IgD-negative memory B cell (primary cell): ENCODE results near the gene PPP1R3C. TPM values are rescaled to one million over a fixed set of nuclear protein-coding genes. Genes with fewer than 3 reads are reported as not detected.

ENCODE experiments used
- H3K27ac Mint-ChIP-seq, 3 donors: one replicate each; pipeline ENCODE4 v1.8.0; 2020 to 2022; ENCODE audit warnings: mild to moderate bottlenecking in 3 of 3, mixed read lengths in 3 of 3, moderate library complexity in 1 of 3
- H3K27me3 Mint-ChIP-seq: one replicate; pipeline ENCODE4 v1.8.0; 2021; ENCODE audit warnings: mixed read lengths
- H3K36me3 Mint-ChIP-seq: one replicate; pipeline ENCODE4 v1.8.0; 2020; ENCODE audit warnings: mild to moderate bottlenecking, mixed read lengths
- H3K4me1 Mint-ChIP-seq, 3 donors: one replicate each; pipeline ENCODE4 v1.8.0; 2020 to 2022; ENCODE audit warnings: mixed read lengths in 3 of 3, mild to moderate bottlenecking in 1 of 3
- H3K4me3 Mint-ChIP-seq, 4 donors: one replicate each; pipeline ENCODE4 v1.8.0; 2020 to 2022; ENCODE audit warnings: mild to moderate bottlenecking in 4 of 4, mixed read lengths in 4 of 4, moderate library complexity in 3 of 4
- H3K9me3 Mint-ChIP-seq, 3 donors: one replicate each; pipeline ENCODE4 v1.8.0; 2020 to 2021; ENCODE audit warnings: mixed read lengths in 3 of 3, mild to moderate bottlenecking in 1 of 3
- polyA plus RNA-seq: library from polyadenylated mRNA; unstranded; fragments of 300-500 nt; fragmentation: Illumina TruSeq; gene quantifications from one replicate; pipeline ENCODE4 v1.2.3, GENCODE V29; 2021

PPP1R3C gene
- polyA plus RNA-seq, 1 donor from 2014 or later = not detected

- Mint-ChIP-seq H3K27me3 (peaks cover 6% of the 10 kb centered on the region), H3K9me3 (peaks cover 0 to 2% (median 0%) of the 10 kb centered on the region in 3 donors), H3K36me3 (peaks cover 1% of the 10 kb centered on the region), H3K4me1 (no peaks in the 10 kb centered on the region), H3K27ac (no peak overlapping the region), H3K4me3 (no peak overlapping the region)
Observed at GRCh38 chr10:91597197-91597881, 35.5 kb downstream of the PPP1R3C start.

DNA sequence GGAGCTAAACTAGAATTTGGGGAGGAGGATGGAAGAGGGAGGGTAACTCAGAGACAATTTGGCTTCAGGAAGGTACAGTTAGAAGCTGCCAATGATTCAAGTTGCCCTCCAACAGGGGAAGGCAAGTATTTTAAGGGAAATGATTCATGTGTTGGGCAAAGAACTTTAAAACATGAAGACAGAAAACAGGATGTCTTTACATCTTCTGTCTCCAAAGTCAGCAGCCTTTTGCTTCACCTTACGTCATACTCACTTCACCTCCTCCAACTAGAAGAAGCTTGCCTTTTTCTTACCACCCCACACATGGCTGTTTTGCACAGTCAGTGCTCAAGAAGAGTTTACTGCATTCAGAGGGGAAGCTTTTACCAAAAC is 36.1 kb downstream of the PPP1R3C start:
- Mint-ChIP-seq H3K4me1 (no peaks in the 10 kb centered on the region), H3K4me3 (no peak overlapping the region), H3K27ac (no peak overlapping the region), H3K9me3 (peaks cover 0 to 2% (median 0%) of the 10 kb centered on the region in 3 donors), H3K36me3 (peaks cover 1% of the 10 kb centered on the region), H3K27me3 (peaks cover 6% of the 10 kb centered on the region)

GRCh38 chr10:91593834-91594233 is 39.0 kb downstream of the PPP1R3C start:
- Mint-ChIP-seq H3K27me3 (peaks cover 6% of the 10 kb centered on the region), H3K36me3 (peaks cover 1% of the 10 kb centered on the region), H3K4me1 (no peaks in the 10 kb centered on the region), H3K27ac (no peak overlapping the region), H3K4me3 (no peak overlapping the region), H3K9me3 (peaks cover 0 to 2% (median 0%) of the 10 kb centered on the region in 3 donors)

- H3K27ac Mint-ChIP-seq = no peak overlapping the region
Observed at GRCh38 chr10:91593366-91593765, 39.5 kb downstream of the PPP1R3C start.

DNA sequence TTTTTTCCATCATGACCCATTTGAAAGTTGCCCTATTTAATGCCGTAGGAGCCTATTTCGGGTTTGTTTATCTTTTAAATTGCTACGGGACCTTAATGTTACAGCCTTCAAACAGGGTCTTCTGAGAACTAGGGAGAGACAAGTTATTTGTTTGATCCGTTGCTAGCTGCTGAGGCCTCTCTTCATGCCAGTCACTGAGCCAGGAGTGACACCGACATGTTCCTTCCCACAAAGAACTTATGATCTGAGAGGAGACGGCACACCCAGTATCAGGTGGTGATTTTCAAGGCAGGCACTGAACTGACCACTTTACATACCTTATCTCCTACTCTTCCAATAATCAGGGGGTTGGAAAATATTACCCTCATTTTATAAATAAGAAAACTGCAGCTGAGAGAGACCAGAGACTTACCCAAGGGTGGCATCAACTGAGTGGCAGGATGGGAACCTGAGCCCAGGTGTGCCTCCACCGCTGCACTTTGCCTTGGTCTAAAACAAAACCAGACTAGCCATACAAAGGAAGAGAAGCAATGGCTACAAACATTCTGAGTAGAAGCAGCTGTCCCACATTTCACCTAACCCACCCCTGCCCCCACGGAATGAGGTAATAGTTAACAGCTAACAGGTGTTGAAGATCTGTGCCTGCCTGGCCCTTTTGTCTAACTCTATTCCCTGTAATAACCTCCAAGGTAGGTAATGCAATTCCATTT is 40.5 kb downstream of the PPP1R3C start:
- H3K4me1 Mint-ChIP-seq = no peaks in the 10 kb centered on the region
- H3K27ac Mint-ChIP-seq = no peak overlapping the region
- no peak overlapping the region for H3K4me3 Mint-ChIP-seq
- H3K27me3 Mint-ChIP-seq = peaks cover 11% of the 10 kb centered on the region
- peaks cover 1% of the 10 kb centered on the region for H3K36me3 Mint-ChIP-seq
- peaks cover 0 to 2% (median 0%) of the 10 kb centered on the region in 3 donors for H3K9me3 Mint-ChIP-seq

More at GRCh38 chr10:91593366-91593765, 39.5 kb downstream of the PPP1R3C start:
- no peaks in the 10 kb centered on the region for H3K4me1 Mint-ChIP-seq
- H3K36me3 Mint-ChIP-seq = peaks cover 1% of the 10 kb centered on the region
- H3K4me3 Mint-ChIP-seq = no peak overlapping the region
- peaks cover 0 to 2% (median 0%) of the 10 kb centered on the region in 3 donors for H3K9me3 Mint-ChIP-seq
- peaks cover 10% of the 10 kb centered on the region for H3K27me3 Mint-ChIP-seq

DNA sequence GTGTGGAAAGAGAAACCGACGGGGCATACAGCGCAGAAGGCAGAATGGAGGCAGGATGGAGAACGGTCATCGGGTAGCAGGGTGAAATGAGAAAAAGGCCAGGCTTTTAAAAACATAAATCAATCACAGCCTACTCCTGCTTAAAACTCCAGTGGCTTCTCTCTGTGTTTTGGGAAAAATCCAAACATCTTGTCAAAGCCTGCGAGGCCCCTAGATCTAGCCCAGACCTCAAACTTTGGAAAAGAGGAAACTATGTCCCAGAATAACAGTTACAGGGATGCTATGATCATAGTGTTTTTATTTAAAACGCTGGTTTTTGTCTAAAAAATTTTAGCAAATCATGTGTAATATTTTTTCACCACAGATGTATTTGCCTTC is 41.1 kb downstream of the PPP1R3C start:
- Mint-ChIP-seq H3K4me1 (no peaks in the 10 kb centered on the region), H3K9me3 (peaks cover 0 to 2% (median 0%) of the 10 kb centered on the region in 3 donors), H3K36me3 (peaks cover 1% of the 10 kb centered on the region), H3K27me3 (peaks cover 11% of the 10 kb centered on the region), H3K4me3 (no peak overlapping the region), H3K27ac (no peak overlapping the region)

- H3K4me1 Mint-ChIP-seq = no peaks in the 10 kb centered on the region
- H3K27ac Mint-ChIP-seq = no peak overlapping the region
- peaks cover 0 to 2% (median 0%) of the 10 kb centered on the region in 3 donors for H3K9me3 Mint-ChIP-seq
- H3K36me3 Mint-ChIP-seq = peaks cover 1% of the 10 kb centered on the region
- H3K27me3 Mint-ChIP-seq = peaks cover 15% of the 10 kb centered on the region
- H3K4me3 Mint-ChIP-seq = no peak overlapping the region
Observed at GRCh38 chr10:91590904-91591796, 41.7 kb downstream of the PPP1R3C start.

- peaks cover 16% of the 10 kb centered on the region for H3K27me3 Mint-ChIP-seq
- H3K4me1 Mint-ChIP-seq = no peaks in the 10 kb centered on the region
- no peak overlapping the region for H3K27ac Mint-ChIP-seq
- no peaks in the 10 kb centered on the region for H3K36me3 Mint-ChIP-seq
- H3K4me3 Mint-ChIP-seq = no peak overlapping the region
- peaks cover 0 to 2% (median 0%) of the 10 kb centered on the region in 3 donors for H3K9me3 Mint-ChIP-seq
Observed at GRCh38 chr10:91590142-91590903, 42.5 kb downstream of the PPP1R3C start.

DNA sequence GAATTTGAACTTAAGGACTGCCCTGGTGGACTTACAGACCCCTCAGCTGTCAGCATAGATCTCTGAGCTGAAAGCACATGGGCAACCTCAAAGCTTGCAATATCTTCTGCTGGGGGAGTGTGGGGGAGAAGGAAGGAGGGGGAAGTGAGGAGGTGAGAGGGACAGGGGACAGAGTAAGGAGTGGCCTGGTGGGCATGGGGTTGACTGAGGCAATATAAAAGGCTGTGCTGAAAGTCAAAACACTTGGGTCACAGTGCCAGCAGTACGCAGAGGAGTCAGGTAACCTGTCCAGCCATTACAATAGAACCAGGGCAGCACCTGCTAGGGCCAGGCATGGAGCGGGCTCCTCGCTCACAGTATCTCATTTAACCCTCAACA is 43.2 kb downstream of the PPP1R3C start:
- H3K27me3 Mint-ChIP-seq = peaks cover 16% of the 10 kb centered on the region
- H3K36me3 Mint-ChIP-seq = no peaks in the 10 kb centered on the region
- no peaks in the 10 kb centered on the region for H3K4me1 Mint-ChIP-seq
- H3K9me3 Mint-ChIP-seq = peaks cover 0 to 3% (median 2%) of the 10 kb centered on the region in 3 donors
- H3K4me3 Mint-ChIP-seq = no peak overlapping the region
- H3K27ac Mint-ChIP-seq = no peak overlapping the region

DNA sequence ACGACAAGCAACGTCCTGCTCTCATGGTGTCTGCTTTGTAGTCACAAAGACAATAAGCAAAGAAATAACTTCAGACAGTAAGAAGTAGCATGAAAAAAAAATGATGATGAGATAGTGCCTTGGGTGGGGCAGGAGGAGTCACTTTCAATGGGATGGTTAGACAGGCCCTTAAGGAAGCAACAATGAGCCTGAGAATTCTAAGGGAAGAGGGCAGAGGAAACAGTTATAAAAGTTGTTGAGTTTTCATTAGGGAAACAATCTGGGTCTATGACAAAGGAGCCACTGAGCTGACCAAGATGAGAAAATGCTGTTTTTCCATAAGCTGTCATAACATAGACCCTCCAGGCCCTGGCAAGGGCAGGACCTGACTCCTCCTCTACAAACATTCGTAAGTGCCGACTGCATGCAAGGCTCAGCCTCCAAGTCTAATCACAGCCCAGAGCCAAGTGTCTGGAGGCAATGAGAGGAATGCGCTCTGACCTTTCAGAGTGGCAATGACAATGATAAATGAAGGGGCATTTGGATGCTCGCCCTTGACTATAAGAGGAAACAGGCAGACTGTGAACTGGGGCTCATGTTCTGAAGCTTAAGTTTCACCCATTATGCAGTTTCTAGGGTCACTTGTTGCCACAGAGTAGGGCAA is 43.7 kb downstream of the PPP1R3C start:
- H3K4me3 Mint-ChIP-seq = no peak overlapping the region
- no peaks in the 10 kb centered on the region for H3K4me1 Mint-ChIP-seq
- peaks cover 16% of the 10 kb centered on the region for H3K27me3 Mint-ChIP-seq
- H3K9me3 Mint-ChIP-seq = peaks cover 0 to 3% (median 3%) of the 10 kb centered on the region in 3 donors
- no peak overlapping the region for H3K27ac Mint-ChIP-seq
- no peaks in the 10 kb centered on the region for H3K36me3 Mint-ChIP-seq

DNA sequence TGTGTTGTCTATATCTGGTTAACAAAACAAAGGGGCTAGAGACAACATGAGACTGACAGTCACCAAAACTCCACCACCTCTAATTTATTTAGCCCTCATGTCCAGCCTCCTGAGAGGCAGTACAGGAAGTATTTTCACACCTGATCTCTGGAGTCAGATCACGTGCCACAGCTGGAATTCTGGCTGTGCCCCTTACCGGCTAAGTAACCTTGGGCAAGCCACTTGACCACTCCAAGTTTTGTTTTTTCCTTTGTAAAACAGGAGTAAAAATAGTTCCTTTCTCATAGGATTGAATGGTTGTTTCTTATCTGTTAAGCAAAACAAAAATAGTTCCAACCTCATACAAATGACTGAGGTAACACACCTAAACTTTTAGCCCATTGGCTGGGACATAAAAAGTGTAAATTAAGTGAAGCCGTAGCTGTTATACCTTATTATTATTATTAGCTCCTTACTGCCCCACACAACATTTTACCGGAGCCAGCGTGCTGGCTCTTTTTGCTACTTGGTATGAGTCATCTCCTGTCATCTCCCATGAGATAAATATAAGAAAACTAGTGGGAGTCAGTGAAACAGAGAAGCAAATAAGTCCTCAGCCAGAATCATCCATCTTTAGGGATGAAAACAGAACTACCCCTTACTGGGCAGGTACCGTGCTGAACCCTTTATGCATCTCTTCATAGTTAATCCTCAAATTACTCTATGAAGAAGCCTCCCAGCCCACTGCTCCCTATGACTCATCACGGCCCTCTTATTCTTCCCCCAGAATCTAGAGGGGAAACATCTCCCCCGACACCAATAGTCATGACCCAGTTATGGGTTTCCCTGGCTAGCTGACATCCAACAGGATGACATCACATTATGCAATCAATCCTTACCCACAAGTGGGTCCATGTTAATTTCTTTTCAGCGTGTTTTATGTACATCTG is 44.9 kb downstream of the PPP1R3C start:
- Mint-ChIP-seq H3K9me3 (peaks cover 0 to 3% (median 3%) of the 10 kb centered on the region in 3 donors), H3K27ac (no peak overlapping the region), H3K27me3 (peaks cover 10% of the 10 kb centered on the region), H3K36me3 (no peaks in the 10 kb centered on the region), H3K4me1 (no peaks in the 10 kb centered on the region), H3K4me3 (no peak overlapping the region)

- Mint-ChIP-seq H3K4me3 (no peak overlapping the region), H3K9me3 (peaks cover 4 to 9% (median 5%) of the 10 kb centered on the region in 3 donors), H3K4me1 (no peaks in the 10 kb centered on the region), H3K27ac (no peak overlapping the region), H3K27me3 (peaks cover 12% of the 10 kb centered on the region), H3K36me3 (no peaks in the 10 kb centered on the region)
Observed at GRCh38 chr10:91582153-91582554, 50.7 kb downstream of the PPP1R3C start.

GRCh38 chr10:91579329-91579985 is 53.4 kb downstream of the PPP1R3C start:
- H3K27me3 Mint-ChIP-seq = peaks cover 10% of the 10 kb centered on the region
- H3K27ac Mint-ChIP-seq = no peak overlapping the region
- no peak overlapping the region for H3K4me3 Mint-ChIP-seq
- H3K4me1 Mint-ChIP-seq = no peaks in the 10 kb centered on the region
- H3K36me3 Mint-ChIP-seq = no peaks in the 10 kb centered on the region
- H3K9me3 Mint-ChIP-seq = peaks cover 3 to 6% (median 5%) of the 10 kb centered on the region in 3 donors
